Measurements from ENCODE around the gene KRTDAP.

KRTDAP gene

GRCh38 chr19:35490364-35490763, at the start of gene KRTDAP:
TSS of gene KRTDAP (minus strand) at chr19:35490464. CDS start at chr19:35490442, 22 bp downstream.
- no peak for DNase-seq

GRCh38 chr19:35539850-35540249, 49.6 kb upstream of the KRTDAP start:
- DNase-seq: no peak

GRCh38 chr19:35539314-35539713, 49.0 kb upstream of the KRTDAP start:
- DNase-seq: no peak

GRCh38 chr19:35534803-35535480, 44.7 kb upstream of the KRTDAP start:
- no peak for DNase-seq

GRCh38 chr19:35533822-35534392, 43.6 kb upstream of the KRTDAP start:
- no peak for DNase-seq

- no peak for DNase-seq
These were observed 43.0 kb upstream of the KRTDAP start, which contains the start of gene GAPDHS for GRCh38 chr19:35533201-35533821. TSS of gene GAPDHS (plus strand) at chr19:35533456. CDS start at chr19:35533528, 72 bp downstream.

GRCh38 chr19:35531291-35531690, 41.0 kb upstream of the KRTDAP start:
- no peak for DNase-seq

- DNase-seq: no peak
These were observed 39.3 kb upstream of the KRTDAP start for GRCh38 chr19:35529241-35530218.

GRCh38 chr19:35528218-35529038, 38.2 kb upstream of the KRTDAP start, which contains the start of gene SBSN:
TSS of gene SBSN (minus strand) at chr19:35528311. CDS start at chr19:35528281, 30 bp downstream.
- no peak for DNase-seq

GRCh38 chr19:35525873-35526272, 35.6 kb upstream of the KRTDAP start:
- no peak for DNase-seq

- DNase-seq: no peak
These were observed 34.0 kb upstream of the KRTDAP start for GRCh38 chr19:35524181-35524837.

- DNase-seq: no peak
These were observed 32.6 kb upstream of the KRTDAP start for GRCh38 chr19:35522745-35523327.

- no peak for DNase-seq
These were observed 31.0 kb upstream of the KRTDAP start for GRCh38 chr19:35521124-35521743.

GRCh38 chr19:35519291-35519690, 29.0 kb upstream of the KRTDAP start:
- no peak for DNase-seq

- no peak for DNase-seq
These were observed 28.0 kb upstream of the KRTDAP start for GRCh38 chr19:35518313-35518712.

GRCh38 chr19:35517342-35517741, 27.1 kb upstream of the KRTDAP start:
- no peak for DNase-seq

GRCh38 chr19:35516310-35516709, 26.0 kb upstream of the KRTDAP start:
- DNase-seq: no peak

- DNase-seq: no peak
These were observed 24.1 kb upstream of the KRTDAP start for GRCh38 chr19:35514282-35514809.

GRCh38 chr19:35513628-35514281, 23.5 kb upstream of the KRTDAP start, which contains the start of gene DMKN:
TSS of gene DMKN (minus strand) at chr19:35513649. CDS start at chr19:35513475, 174 bp downstream.
- no peak for DNase-seq

Measured in NCI-H1105 treated with DMSO at 0.1 percent for 48 hours (cell line).